SJSA1 (cell line): ENCODE results near the gene HIRIP3. TPM values are rescaled to one million over a fixed set of nuclear protein-coding genes. Genes with fewer than 3 reads are reported as not detected.

ENCODE experiments used
- DNase-seq, 2 experiments: peaks; one replicate each; pipeline ENCODE4 v3.0.0-alpha.2; 2015 to 2020; ENCODE audit warnings: low spot score in 2 of 2, low read depth in 1 of 2
- H3K27ac ChIP-seq: fragments of 250-450 bp; sonication (Bioruptor Pico); 2 replicates; pipeline ENCODE4 v1.5.1; 2020; ENCODE audit warnings: mild to moderate bottlenecking, moderate library complexity
- H3K27me3 ChIP-seq: fragments of 250-450 bp; sonication (Bioruptor Pico); replicated peaks from 2 replicates; pipeline ENCODE4 v1.5.1; 2020; ENCODE audit warnings: mild to moderate bottlenecking, moderate library complexity
- H3K36me3 ChIP-seq: fragments of 250-450 bp; sonication (Bioruptor Pico); 2 replicates; pipeline ENCODE4 v1.5.1; 2020; ENCODE audit warnings: mild to moderate bottlenecking
- H3K4me1 ChIP-seq: fragments of 250-450 bp; sonication (Bioruptor Pico); replicated peaks from 2 replicates; pipeline ENCODE4 v1.6.1; 2021; ENCODE audit warnings: mild to moderate bottlenecking
- H3K4me3 ChIP-seq: fragments of 250-450 bp; sonication (Bioruptor Pico); 2 replicates; pipeline ENCODE4 v1.5.1; 2020; ENCODE audit warnings: mild to moderate bottlenecking
- H3K9me3 ChIP-seq: fragments of 250-450 bp; sonication (Bioruptor Pico); replicated peaks from 2 replicates; pipeline ENCODE4 v1.5.1; 2020; ENCODE audit warnings: mild to moderate bottlenecking
- total RNA-seq: library from RNA; depleted of rRNA; stranded (reverse); fragments of >200 nt; shearing (Covaris generic); gene quantifications from 2 replicates; pipeline ENCODE4 v1.2.3, GENCODE V29; 2014

Gene HIRIP3
- total RNA-seq, 1 experiment from 2014 or later: 20.3 TPM

DNA sequence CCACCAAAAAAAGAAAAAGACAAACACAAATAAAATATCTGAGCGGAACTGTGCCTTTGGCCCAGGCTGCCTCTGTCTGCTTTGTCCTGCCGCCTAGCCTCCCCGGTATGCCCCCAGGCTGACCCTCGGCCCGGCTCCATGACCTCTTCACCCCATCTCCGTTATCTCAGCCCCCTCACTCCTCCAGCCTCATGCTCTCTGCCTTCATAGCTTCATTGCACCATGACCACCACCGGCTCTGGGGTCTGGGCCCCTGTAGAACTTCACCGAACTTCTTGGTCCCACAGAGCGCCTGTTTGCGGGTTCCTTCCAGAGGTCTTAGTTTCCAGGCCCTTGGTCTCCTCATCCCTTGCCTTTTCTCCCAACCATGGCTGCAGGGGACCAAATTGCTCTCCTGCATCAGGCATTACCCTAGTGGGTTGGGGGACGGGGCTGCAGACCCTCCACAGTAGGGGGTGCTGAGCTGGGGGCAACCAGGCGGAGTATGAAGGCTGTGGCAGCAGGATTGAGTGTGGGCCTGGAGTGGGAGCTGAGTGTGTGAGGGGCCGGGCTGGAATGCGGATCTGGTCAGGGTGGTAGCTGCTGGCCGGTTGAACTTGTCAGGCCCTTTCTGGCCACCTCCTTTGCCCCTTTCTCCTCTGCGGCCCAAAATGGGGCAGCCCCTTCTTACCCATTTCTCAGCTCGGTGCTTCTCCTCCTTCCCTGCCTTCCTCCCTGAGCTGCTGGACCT lies 6.9 kb downstream of the HIRIP3 start:
- Histone ChIP-seq H3K4me1 (no peaks in the 10 kb centered on the region), H3K4me3 (no peak overlapping the region), H3K36me3 (peaks cover 93% of the 10 kb centered on the region), H3K27me3 (no peaks in the 10 kb centered on the region), H3K9me3 (no peaks in the 10 kb centered on the region), H3K27ac (no peak overlapping the region)
- DNase-seq: no peak

DNA sequence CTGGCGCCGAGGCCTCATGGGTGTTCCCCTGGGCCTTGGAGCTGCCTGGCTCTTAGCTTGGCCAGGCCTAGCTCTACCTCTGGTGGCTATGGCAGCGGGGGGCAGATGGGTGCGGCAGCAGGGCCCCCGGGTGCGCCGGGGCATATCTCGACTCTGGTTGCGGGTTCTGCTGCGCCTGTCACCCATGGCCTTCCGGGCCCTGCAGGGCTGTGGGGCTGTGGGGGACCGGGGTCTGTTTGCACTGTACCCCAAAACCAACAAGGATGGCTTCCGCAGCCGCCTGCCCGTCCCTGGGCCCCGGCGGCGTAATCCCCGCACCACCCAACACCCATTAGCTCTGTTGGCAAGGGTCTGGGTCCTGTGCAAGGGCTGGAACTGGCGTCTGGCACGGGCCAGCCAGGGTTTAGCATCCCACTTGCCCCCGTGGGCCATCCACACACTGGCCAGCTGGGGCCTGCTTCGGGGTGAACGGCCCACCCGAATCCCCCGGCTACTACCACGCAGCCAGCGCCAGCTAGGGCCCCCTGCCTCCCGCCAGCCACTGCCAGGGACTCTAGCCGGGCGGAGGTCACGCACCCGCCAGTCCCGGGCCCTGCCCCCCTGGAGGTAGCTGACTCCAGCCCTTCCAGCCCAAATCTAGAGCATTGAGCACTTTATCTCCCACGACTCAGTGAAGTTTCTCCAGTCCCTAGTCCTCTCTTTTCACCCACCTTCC lies 7.9 kb downstream of the HIRIP3 start:
- no peaks in the 10 kb centered on the region for H3K27me3 ChIP-seq
- no peak for DNase-seq
- no peaks in the 10 kb centered on the region for H3K9me3 ChIP-seq
- H3K27ac ChIP-seq: no peak overlapping the region
- H3K4me1 ChIP-seq: no peaks in the 10 kb centered on the region
- H3K4me3 ChIP-seq: no peak overlapping the region
- H3K36me3 ChIP-seq: peaks cover 93% of the 10 kb centered on the region

DNA sequence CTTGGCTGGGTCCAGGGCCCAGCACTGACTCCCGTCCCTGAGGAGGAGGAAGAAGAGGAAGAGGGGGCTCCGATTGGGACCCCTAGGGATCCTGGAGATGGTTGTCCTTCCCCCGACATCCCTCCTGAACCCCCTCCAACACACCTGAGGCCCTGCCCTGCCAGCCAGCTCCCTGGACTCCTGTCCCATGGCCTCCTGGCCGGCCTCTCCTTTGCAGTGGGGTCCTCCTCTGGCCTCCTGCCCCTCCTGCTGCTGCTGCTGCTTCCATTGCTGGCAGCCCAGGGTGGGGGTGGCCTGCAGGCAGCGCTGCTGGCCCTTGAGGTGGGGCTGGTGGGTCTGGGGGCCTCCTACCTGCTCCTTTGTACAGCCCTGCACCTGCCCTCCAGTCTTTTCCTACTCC lies 8.5 kb downstream of the HIRIP3 start:
- H3K36me3 ChIP-seq: peaks cover 94% of the 10 kb centered on the region
- H3K27me3 ChIP-seq: no peaks in the 10 kb centered on the region
- no peaks in the 10 kb centered on the region for H3K4me1 ChIP-seq
- no peak for DNase-seq
- H3K4me3 ChIP-seq: no peak overlapping the region
- no peaks in the 10 kb centered on the region for H3K9me3 ChIP-seq
- H3K27ac ChIP-seq: no peak overlapping the region

DNA sequence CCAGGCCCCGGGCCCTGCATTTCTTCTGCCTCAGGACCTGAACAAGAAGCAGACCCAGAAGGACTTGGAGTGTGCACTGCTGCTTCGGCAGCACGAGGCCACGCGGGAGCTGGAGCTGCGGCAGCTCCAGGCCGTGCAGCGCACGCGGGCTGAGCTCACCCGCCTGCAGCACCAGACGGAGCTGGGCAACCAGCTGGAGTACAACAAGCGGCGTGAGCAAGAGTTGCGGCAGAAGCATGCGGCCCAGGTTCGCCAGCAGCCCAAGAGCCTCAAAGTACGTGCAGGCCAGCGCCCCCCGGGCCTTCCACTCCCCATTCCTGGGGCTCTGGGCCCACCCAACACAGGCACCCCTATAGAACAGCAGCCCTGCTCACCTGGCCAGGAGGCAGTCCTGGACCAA lies 9.2 kb downstream of the HIRIP3 start:
- DNase-seq: no peak
- H3K27ac ChIP-seq: no peak overlapping the region
- H3K4me3 ChIP-seq: no peak overlapping the region
- peaks cover 96% of the 10 kb centered on the region for H3K36me3 ChIP-seq
- no peaks in the 10 kb centered on the region for H3K9me3 ChIP-seq
- no peaks in the 10 kb centered on the region for H3K4me1 ChIP-seq
- no peaks in the 10 kb centered on the region for H3K27me3 ChIP-seq

DNA sequence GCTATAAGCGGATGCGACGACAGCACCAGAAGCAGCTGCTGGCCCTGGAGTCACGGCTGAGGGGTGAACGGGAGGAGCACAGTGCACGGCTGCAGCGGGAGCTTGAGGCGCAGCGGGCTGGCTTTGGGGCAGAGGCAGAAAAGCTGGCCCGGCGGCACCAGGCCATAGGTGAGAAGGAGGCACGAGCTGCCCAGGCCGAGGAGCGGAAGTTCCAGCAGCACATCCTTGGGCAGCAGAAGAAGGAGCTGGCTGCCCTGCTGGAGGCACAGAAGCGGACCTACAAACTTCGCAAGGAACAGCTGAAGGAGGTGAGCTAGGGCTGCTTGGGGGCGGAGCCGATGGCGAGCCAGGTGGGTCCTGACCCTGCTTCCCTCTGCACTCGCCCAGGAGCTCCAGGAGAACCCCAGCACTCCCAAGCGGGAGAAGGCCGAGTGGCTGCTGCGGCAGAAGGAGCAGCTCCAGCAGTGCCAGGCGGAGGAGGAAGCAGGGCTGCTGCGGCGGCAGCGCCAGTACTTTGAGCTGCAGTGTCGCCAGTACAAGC lies 10.1 kb downstream of the HIRIP3 start:
- H3K4me1 ChIP-seq: no peaks in the 10 kb centered on the region

GRCh38 chr16:29984764-29985147 lies 10.7 kb downstream of the HIRIP3 start:
- Histone ChIP-seq H3K9me3 (no peaks in the 10 kb centered on the region), H3K4me1 (no peaks in the 10 kb centered on the region), H3K4me3 (no peak overlapping the region), H3K36me3 (peaks cover 100% of the 10 kb centered on the region), H3K27me3 (no peaks in the 10 kb centered on the region), H3K27ac (no peak overlapping the region)
- DNase-seq: no peak

More for the DNA sequence above, 10.1 kb downstream of the HIRIP3 start:
- H3K27ac ChIP-seq: no peak overlapping the region
- no peaks in the 10 kb centered on the region for H3K27me3 ChIP-seq
- H3K4me3 ChIP-seq: no peak overlapping the region
- H3K36me3 ChIP-seq: peaks cover 100% of the 10 kb centered on the region
- DNase-seq: no peak
- no peaks in the 10 kb centered on the region for H3K9me3 ChIP-seq

DNA sequence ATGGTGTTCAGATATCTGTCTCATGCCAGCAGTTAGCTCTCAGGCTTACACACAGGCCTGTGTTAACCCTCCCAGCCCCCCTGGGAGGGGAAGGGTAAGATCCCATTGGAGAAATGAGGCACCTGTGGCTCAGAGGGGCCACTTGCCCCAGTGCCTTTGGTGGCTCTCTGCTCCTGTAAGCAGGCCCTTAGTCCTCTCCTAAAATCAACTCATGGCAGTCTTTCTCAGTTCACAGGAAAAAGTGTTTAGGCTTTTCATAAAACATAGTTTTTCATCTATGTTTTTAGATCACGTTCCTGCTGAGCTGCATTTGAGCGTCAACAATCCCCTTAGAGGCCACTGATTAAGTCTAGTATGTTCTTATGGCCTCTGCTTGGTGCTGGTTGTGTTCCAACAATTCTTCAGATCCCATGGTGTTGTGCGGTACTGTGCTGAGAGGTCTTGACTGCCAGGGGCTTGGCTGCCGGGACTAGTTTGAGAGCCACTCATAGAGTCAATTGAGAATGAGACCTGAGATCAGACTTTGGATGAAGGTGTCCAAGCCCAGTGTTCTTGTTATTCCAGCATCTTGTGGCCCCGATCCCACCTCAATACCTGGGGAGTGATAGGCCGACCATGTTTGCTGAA lies 11.2 kb downstream of the HIRIP3 start:
- Histone ChIP-seq H3K9me3 (no peaks in the 10 kb centered on the region), H3K27ac (no peak overlapping the region), H3K4me1 (no peaks in the 10 kb centered on the region), H3K4me3 (no peak overlapping the region), H3K36me3 (peaks cover 100% of the 10 kb centered on the region), H3K27me3 (no peaks in the 10 kb centered on the region)
- DNase-seq: no peak

DNA sequence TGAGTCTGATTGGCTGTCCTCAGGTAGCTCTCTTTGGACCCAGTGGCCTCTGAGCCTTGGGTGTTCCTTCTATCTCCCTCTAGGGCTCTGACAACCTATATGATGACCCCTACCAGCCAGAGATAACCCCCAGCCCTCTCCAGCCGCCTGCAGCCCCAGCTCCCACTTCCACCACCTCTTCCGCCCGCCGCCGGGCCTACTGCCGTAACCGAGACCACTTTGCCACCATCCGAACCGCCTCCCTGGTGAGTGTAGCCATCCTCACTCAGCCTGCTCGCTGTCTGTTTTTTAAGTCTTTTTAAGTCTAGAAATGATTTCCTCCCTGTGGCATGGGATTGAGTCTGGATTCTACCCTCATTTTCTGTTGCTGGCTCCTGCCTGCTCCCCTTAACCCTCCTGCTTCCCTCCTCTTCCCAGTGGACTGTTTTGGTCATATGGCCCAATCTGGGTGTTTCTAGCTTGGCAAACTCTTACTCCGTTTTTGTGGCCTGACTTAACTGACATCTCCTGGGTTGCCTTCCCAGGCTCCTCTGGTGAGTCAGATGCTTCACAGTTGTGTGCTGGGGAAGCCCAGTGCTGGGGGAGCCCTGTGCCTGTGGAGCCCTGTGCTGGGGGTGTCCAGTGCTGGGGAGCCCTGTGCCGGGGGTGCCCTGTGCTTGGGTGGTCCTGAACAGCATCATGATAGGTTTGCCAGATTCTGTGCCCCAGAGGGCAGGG lies 11.8 kb downstream of the HIRIP3 start:
- H3K4me1 ChIP-seq: no peaks in the 10 kb centered on the region
- no peaks in the 10 kb centered on the region for H3K9me3 ChIP-seq
- no peaks in the 10 kb centered on the region for H3K27me3 ChIP-seq
- H3K4me3 ChIP-seq: no peak overlapping the region
- no peak overlapping the region for H3K27ac ChIP-seq
- no peak for DNase-seq
- H3K36me3 ChIP-seq: peaks cover 100% of the 10 kb centered on the region

- Histone ChIP-seq H3K4me3 (no peak overlapping the region), H3K27ac (no peak overlapping the region), H3K27me3 (no peaks in the 10 kb centered on the region), H3K36me3 (peaks cover 100% of the 10 kb centered on the region), H3K4me1 (no peaks in the 10 kb centered on the region), H3K9me3 (no peaks in the 10 kb centered on the region)
- no peak for DNase-seq
Measured at GRCh38 chr16:29982560-29983419, 12.6 kb downstream of the HIRIP3 start.

- Histone ChIP-seq H3K27me3 (no peaks in the 10 kb centered on the region), H3K9me3 (no peaks in the 10 kb centered on the region), H3K27ac (no peak overlapping the region), H3K4me3 (no peak overlapping the region), H3K36me3 (peaks cover 82% of the 10 kb centered on the region), H3K4me1 (peaks cover 15% of the 10 kb centered on the region)
- no peak for DNase-seq
Measured at GRCh38 chr16:29978564-29979270, 16.7 kb downstream of the HIRIP3 start.

- H3K4me1 ChIP-seq: peaks cover 15% of the 10 kb centered on the region
- H3K4me3 ChIP-seq: no peak overlapping the region
- no peak overlapping the region for H3K27ac ChIP-seq
- no peak for DNase-seq
- H3K27me3 ChIP-seq: no peaks in the 10 kb centered on the region
- H3K9me3 ChIP-seq: 0 out of 2 replicates have a peak, but pooled peaks cover 2% of the 10 kb centered on the region
- H3K36me3 ChIP-seq: peaks cover 78% of the 10 kb centered on the region
Measured at GRCh38 chr16:29978081-29978480, 17.3 kb downstream of the HIRIP3 start.

- H3K27me3 ChIP-seq: no peaks in the 10 kb centered on the region
- H3K4me1 ChIP-seq: peaks cover 15% of the 10 kb centered on the region
- DNase-seq: no peak
- H3K36me3 ChIP-seq: peaks cover 75% of the 10 kb centered on the region
- H3K4me3 ChIP-seq: no peak overlapping the region
- 0 out of 2 replicates have a peak, but pooled peaks cover 2% of the 10 kb centered on the region for H3K9me3 ChIP-seq
- no peak overlapping the region for H3K27ac ChIP-seq
Measured at GRCh38 chr16:29977063-29977825, 18.2 kb downstream of the HIRIP3 start.
